ENCODE measurements around the gene FERMT3.

- no peak for TF ChIP-seq CTCF (IDR thresholded peaks at IDR 0.05; ENCODE audit: low read depth, low read length, poor library complexity, severe bottlenecking)
- no peak for TF ChIP-seq EZH2phosphoT487 (IDR thresholded peaks at IDR 0.05; ENCODE audit: borderline replicate concordance, low read length)
Measured at GRCh38 chr11:64164392-64165312, 41.9 kb upstream of the FERMT3 start.
